ENCODE results near the gene DPH3. TPM values are rescaled to one million over a fixed set of nuclear protein-coding genes. Genes with fewer than 3 reads are reported as not detected.

DPH3 gene
- total RNA-seq, 4 donors from 2014 or later: 4.6 to 8.1 (median 5.7) TPM

DNA sequence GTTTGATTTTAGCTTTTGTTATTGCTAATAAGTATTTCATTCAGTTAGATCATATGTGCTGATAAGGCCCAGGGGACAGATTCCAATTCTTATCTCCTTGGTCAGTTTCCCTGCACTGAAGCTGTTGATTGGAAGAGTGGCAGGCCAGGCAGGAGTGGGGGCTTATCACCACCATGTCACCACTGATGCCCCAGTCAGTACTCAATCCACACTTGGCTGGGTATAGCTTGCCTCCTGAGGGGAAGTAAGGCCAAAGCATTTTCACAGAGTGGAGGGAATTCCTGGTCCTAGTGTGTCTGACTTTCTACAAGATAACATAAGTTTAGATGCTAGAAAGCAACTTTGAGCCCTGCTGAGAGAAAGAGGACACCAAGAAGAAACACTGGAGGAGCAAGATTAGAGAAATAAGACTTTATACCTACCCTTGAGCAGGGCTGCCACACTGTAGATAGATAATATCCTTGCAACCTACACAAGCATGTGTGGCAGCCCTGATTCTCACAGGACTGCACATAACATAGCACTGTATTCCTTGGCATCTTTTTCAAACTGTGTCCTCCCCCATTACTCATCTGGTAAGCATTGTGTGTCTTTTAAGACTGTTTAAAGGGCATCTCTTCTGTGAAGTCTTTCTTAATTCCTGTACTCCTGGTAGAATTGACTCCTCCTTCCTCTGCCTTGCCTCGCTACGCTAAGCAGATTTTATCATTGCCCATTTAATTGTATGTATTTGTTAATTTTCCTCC, 24.6 kb upstream of the DPH3 start:
- intact Hi-C loops (cut with DNase I; ENCODE audit: low total_unique reads): loop anchor here (5.0 kb wide), 1 partner anchor 263 kb away; no protein-coding TSS in a partner anchor
- no peak for DNase-seq (ENCODE audit: low spot score in 2 of 2)
- 74 to 81% methylated on average over 2 of the region's 2 CpGs for whole genome bisulfite sequencing, 2 donors
- no peak for TF ChIP-seq POLR2A (IDR thresholded peaks at IDR 0.05)
- no peak for TF ChIP-seq CTCF (IDR thresholded peaks at IDR 0.05)
- no peak overlapping the region for H3K4me3 ChIP-seq (ENCODE audit: low read depth, poor library complexity, severe bottlenecking)

DNA sequence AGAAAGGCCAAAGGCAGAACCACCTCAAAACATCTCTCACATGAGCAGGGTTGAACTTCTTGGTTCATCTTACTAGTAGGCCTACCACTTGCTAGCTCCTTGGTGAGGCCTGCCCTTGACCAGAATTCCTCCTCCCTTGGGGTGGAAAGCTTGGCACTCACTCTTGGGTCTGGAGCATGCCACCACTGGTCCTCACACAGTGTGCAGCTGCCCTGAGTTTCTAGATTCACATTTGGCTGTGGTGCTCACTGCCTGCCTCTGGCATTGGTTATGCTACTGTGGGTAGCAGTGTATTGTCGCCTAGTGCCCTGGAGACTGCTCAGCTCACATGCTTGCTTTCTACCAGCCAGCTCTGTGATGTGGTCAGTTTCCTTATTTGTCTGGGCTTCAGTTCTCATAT, 23.9 kb upstream of the DPH3 start:
- TF ChIP-seq POLR2A (IDR thresholded peaks at IDR 0.05): no peak
- no peak for TF ChIP-seq CTCF (IDR thresholded peaks at IDR 0.05)
- no peak for DNase-seq (ENCODE audit: low spot score in 2 of 2)
- 44 to 61% methylated on average over 1 of the region's 1 CpG for WGBS, 2 donors
- intact Hi-C loops (cut with DNase I; ENCODE audit: low total_unique reads): loop anchor here (5.0 kb wide), 1 partner anchor 264 kb away; no protein-coding TSS in a partner anchor
- H3K4me3 ChIP-seq (ENCODE audit: low read depth, poor library complexity, severe bottlenecking): no peak overlapping the region

GRCh38 chr3:16286751-16287543, 22.2 kb upstream of the DPH3 start:
- 65 to 70% methylated on average over 6 of the region's 6 CpGs for WGBS, 2 donors
- intact Hi-C loops (cut with DNase I; ENCODE audit: low total_unique reads): loop anchor here (5.0 kb wide), 1 partner anchor 265 kb away; no protein-coding TSS in a partner anchor
- TF ChIP-seq POLR2A (IDR thresholded peaks at IDR 0.05): no peak
- no peak for TF ChIP-seq CTCF (IDR thresholded peaks at IDR 0.05)
- no peak for DNase-seq (ENCODE audit: low spot score in 2 of 2)
- H3K4me3 ChIP-seq (ENCODE audit: low read depth, poor library complexity, severe bottlenecking): no peak overlapping the region

- no peak overlapping the region for H3K4me3 ChIP-seq (ENCODE audit: low read depth, poor library complexity, severe bottlenecking)
- 89 to 92% methylated on average over 3 of the region's 3 CpGs for WGBS, 2 donors
- intact Hi-C loops (cut with DNase I; ENCODE audit: low total_unique reads): loop anchor here (5.0 kb wide), 1 partner anchor 266 kb away; no protein-coding TSS in a partner anchor
- no peak for DNase-seq (ENCODE audit: low spot score in 2 of 2)
- no peak for TF ChIP-seq POLR2A (IDR thresholded peaks at IDR 0.05)
- TF ChIP-seq CTCF (IDR thresholded peaks at IDR 0.05): no peak
Measured at GRCh38 chr3:16286161-16286560, 21.4 kb upstream of the DPH3 start.

- no peak overlapping the region for H3K4me3 ChIP-seq (ENCODE audit: low read depth, poor library complexity, severe bottlenecking)
- WGBS, 2 donors: 96% methylated on average over 1 of the region's 1 CpG
- TF ChIP-seq CTCF (IDR thresholded peaks at IDR 0.05) (no peak), POLR2A (IDR thresholded peaks at IDR 0.05) (no peak)
- no peak for DNase-seq (ENCODE audit: low spot score in 2 of 2)
- intact Hi-C loops (cut with DNase I; ENCODE audit: low total_unique reads): loop anchor here (5.0 kb wide), 1 partner anchor 268 kb away; no protein-coding TSS in a partner anchor
Measured at GRCh38 chr3:16284633-16285032, 19.9 kb upstream of the DPH3 start.
